WTC11 (cell line): ENCODE results near the gene PCSK7.

ENCODE experiments used
- CTCF ChIP-seq: fragments of 200-600 bp; IDR thresholded peaks from 2 replicates; pipeline ENCODE4 v1.8.0; 2022; ENCODE audit warnings: antibody characterized with exemption
- E2F4 ChIP-seq: sonication (generic); formaldehyde crosslinking; IDR thresholded peaks from 2 replicates; pipeline ENCODE4 v1.8.1; 2022; ENCODE audit warnings: low read depth, mild to moderate bottlenecking, moderate library complexity, missing genetic modification reagents, borderline replicate concordance
- ELF4 ChIP-seq: sonication (generic); formaldehyde crosslinking; IDR thresholded peaks from 2 replicates; pipeline ENCODE4 v1.8.1; 2022; ENCODE audit warnings: low read depth, mild to moderate bottlenecking, moderate library complexity, missing genetic modification reagents
- IRF1 ChIP-seq: sonication (generic); formaldehyde crosslinking; IDR thresholded peaks from 2 replicates; pipeline ENCODE4 v1.8.0; 2023; ENCODE audit warnings: missing genetic modification reagents
- NR1H2 ChIP-seq: sonication (generic); formaldehyde crosslinking; IDR thresholded peaks from 2 replicates; pipeline ENCODE4 v1.9.0; 2021; ENCODE audit warnings: mild to moderate bottlenecking, moderate library complexity, missing genetic modification reagents
- PRDM15 ChIP-seq: sonication (generic); formaldehyde crosslinking; IDR thresholded peaks from 2 replicates; pipeline ENCODE4 v1.8.0; 2022; ENCODE audit warnings: missing genetic modification reagents
- SOX15 ChIP-seq: fragments of 250-450 bp; sonication (Bioruptor Pico); IDR thresholded peaks from 2 replicates; pipeline ENCODE4 v1.9.0; 2021; ENCODE audit warnings: mild to moderate bottlenecking
- ZBTB21 ChIP-seq: sonication (generic); formaldehyde crosslinking; IDR thresholded peaks from 2 replicates; pipeline ENCODE4 v1.8.1; 2023; ENCODE audit warnings: mild to moderate bottlenecking, missing genetic modification reagents, borderline replicate concordance

- TF ChIP-seq CTCF = no peak
- no peak for TF ChIP-seq ZBTB21 (CRISPR knock-in tag)
- TF ChIP-seq IRF1 (CRISPR knock-in tag) = no peak
- TF ChIP-seq NR1H2 (CRISPR knock-in tag) = no peak
- TF ChIP-seq SOX15 (CRISPR knock-in tag) = no peak
- no peak for TF ChIP-seq PRDM15 (CRISPR knock-in tag)
- TF ChIP-seq E2F4 = no peak
- no peak for TF ChIP-seq ELF4 (CRISPR knock-in tag)
Measured at GRCh38 chr11:117187007-117187406, 44.9 kb downstream of the PCSK7 start.
